ENCODE data around the gene IL18. TPM values are rescaled to one million over a fixed set of nuclear protein-coding genes. Genes with fewer than 3 reads are reported as not detected.

IL18 gene
- total RNA-seq, 2 donors from 2014 or later, result 11.1 to 17.0 TPM

GRCh38 chr11:112127056-112127455 is 36.8 kb downstream of the IL18 start:
- no peaks in the 10 kb centered on the region for H3K9me3 ChIP-seq
- no peaks in the 10 kb centered on the region for H3K4me1 ChIP-seq
- no peak for TF ChIP-seq CTCF (IDR thresholded peaks at IDR 0.05)
- H3K27ac ChIP-seq, result no peak overlapping the region
- H3K27me3 ChIP-seq, result no peaks in the 10 kb centered on the region
- DNase-seq (ENCODE audit: low spot score), result no peak
- no peak overlapping the region for H3K4me3 ChIP-seq
- no peaks in the 10 kb centered on the region for H3K36me3 ChIP-seq

- Histone ChIP-seq H3K27ac (no peak overlapping the region), H3K4me1 (no peaks in the 10 kb centered on the region), H3K9me3 (no peaks in the 10 kb centered on the region), H3K36me3 (peaks cover 8% of the 10 kb centered on the region), H3K27me3 (no peaks in the 10 kb centered on the region), H3K4me3 (no peak overlapping the region)
- no peak for TF ChIP-seq CTCF (IDR thresholded peaks at IDR 0.05)
- DNase-seq (ENCODE audit: low spot score), result no peak
These were observed 40.8 kb downstream of the IL18 start for GRCh38 chr11:112123129-112123528.

GRCh38 chr11:112121981-112122615 is 41.8 kb downstream of the IL18 start:
- no peaks in the 10 kb centered on the region for H3K27me3 ChIP-seq
- H3K36me3 ChIP-seq, result peaks cover 8% of the 10 kb centered on the region
- no peaks in the 10 kb centered on the region for H3K4me1 ChIP-seq
- TF ChIP-seq CTCF (IDR thresholded peaks at IDR 0.05), result no peak
- DNase-seq (ENCODE audit: low spot score), result no peak
- H3K27ac ChIP-seq, result no peak overlapping the region
- H3K9me3 ChIP-seq, result no peaks in the 10 kb centered on the region
- no peak overlapping the region for H3K4me3 ChIP-seq

GRCh38 chr11:112118176-112118575 is 45.7 kb downstream of the IL18 start:
- no peak overlapping the region for H3K4me3 ChIP-seq
- no peaks in the 10 kb centered on the region for H3K4me1 ChIP-seq
- H3K36me3 ChIP-seq, result peaks cover 8% of the 10 kb centered on the region
- H3K27me3 ChIP-seq, result no peaks in the 10 kb centered on the region
- no peaks in the 10 kb centered on the region for H3K9me3 ChIP-seq
- TF ChIP-seq CTCF (IDR thresholded peaks at IDR 0.05), result no peak
- no peak overlapping the region for H3K27ac ChIP-seq
- DNase-seq (ENCODE audit: low spot score), result no peak

GRCh38 chr11:112115386-112115785 is 48.5 kb downstream of the IL18 start:
- DNase-seq (ENCODE audit: low spot score), result no peak
- Histone ChIP-seq H3K9me3 (no peaks in the 10 kb centered on the region), H3K27me3 (no peaks in the 10 kb centered on the region), H3K27ac (no peak overlapping the region), H3K4me1 (no peaks in the 10 kb centered on the region), H3K36me3 (peaks cover 8% of the 10 kb centered on the region), H3K4me3 (no peak overlapping the region)
- no peak for TF ChIP-seq CTCF (IDR thresholded peaks at IDR 0.05)

- Histone ChIP-seq H3K9me3 (no peaks in the 10 kb centered on the region), H3K4me3 (no peak overlapping the region), H3K36me3 (peaks cover 5% of the 10 kb centered on the region), H3K4me1 (no peaks in the 10 kb centered on the region), H3K27me3 (no peaks in the 10 kb centered on the region), H3K27ac (no peak overlapping the region)
- no peak for TF ChIP-seq CTCF (IDR thresholded peaks at IDR 0.05)
- DNase-seq (ENCODE audit: low spot score), result no peak
These were observed 49.4 kb downstream of the IL18 start for GRCh38 chr11:112114460-112114859.

All from right atrium auricular region (tissue), 2 donors.